ENCODE measurements around the gene ACSF3.

ACSF3 gene

DNA sequence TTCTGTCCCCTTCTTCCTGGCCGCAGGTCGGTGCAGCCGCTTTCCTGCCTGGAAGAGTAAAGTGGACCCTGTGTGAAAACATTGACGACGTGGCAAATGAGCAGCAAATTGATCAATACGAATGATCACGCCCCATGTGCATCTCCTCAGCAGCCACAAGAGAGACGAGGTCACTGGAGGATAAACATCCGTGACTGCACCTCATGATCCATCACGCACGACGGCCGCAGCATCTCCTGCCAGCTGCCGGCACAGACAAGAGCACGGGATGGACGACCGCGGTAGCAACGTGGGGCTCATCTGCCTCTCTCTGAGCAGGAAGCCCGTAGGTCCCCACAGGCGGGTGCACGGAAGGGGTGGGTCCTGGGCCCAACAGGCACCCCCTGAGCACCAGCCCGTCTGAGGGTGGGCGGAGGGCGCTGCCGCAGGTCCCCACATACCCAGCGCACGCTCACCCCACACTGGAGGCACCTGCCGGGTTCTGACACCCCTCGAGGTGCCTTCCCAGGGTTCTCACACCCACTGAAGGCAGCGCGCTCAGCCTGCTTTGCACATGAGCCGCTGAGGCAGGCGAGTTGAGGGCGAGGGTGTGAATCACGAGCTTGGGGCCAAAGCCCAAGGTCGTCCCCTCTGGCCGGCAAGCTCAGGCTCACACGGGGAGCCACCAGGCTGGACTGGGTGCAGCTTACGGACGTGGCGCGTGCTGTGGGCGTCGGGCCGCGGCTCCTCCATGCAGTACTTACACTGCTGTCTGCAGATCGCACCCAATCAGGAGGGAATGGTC, 65.6 kb downstream of the ACSF3 start:
- Histone ChIP-seq H3K27ac (no peak overlapping the region), H3K27me3 (peaks cover 0 to 34% of the 10 kb centered on the region in 2 donors), H3K4me3 (no peak overlapping the region), H3K4me1 (peaks cover 0 to 28% (median 18%) of the 10 kb centered on the region in 4 donors), H3K9me3 (no peaks in the 10 kb centered on the region), H3K36me3 (no peaks in the 10 kb centered on the region)
- intact Hi-C loops (cut with DNase I; ENCODE audit: low total_unique reads): no loop called here
- DNase-seq: no peak
- TF ChIP-seq, protein P1, sequence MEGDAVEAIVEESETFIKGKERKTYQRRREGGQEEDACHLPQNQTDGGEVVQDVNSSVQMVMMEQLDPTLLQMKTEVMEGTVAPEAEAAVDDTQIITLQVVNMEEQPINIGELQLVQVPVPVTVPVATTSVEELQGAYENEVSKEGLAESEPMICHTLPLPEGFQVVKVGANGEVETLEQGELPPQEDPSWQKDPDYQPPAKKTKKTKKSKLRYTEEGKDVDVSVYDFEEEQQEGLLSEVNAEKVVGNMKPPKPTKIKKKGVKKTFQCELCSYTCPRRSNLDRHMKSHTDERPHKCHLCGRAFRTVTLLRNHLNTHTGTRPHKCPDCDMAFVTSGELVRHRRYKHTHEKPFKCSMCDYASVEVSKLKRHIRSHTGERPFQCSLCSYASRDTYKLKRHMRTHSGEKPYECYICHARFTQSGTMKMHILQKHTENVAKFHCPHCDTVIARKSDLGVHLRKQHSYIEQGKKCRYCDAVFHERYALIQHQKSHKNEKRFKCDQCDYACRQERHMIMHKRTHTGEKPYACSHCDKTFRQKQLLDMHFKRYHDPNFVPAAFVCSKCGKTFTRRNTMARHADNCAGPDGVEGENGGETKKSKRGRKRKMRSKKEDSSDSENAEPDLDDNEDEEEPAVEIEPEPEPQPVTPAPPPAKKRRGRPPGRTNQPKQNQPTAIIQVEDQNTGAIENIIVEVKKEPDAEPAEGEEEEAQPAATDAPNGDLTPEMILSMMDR (IDR thresholded peaks at IDR 0.05): no peak

DNA sequence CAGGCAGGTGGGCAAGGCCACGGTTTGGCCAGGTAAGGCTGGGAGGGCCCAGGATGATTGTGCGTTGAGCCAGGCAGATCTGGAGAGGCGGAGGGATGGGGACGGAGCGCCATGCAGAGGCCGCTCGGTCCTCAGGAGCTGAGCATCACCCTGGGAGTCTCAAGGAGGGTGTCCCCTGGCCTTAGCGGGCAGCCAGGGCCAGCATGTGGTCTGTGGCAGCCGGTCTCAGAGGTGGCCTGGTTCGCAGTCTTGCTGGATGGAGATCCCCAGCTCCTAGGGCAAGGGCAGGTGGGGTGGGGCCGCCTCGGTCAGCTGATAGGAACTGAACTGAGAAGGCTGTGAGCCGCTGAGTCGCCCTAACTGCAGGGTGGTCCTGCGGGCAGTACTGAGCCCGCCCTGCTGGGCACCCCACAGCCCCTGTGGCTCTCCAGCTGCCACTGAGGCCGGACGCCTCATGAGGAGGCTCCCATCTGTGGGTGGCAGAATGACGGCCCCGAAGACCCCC, 66.2 kb downstream of the ACSF3 start:
- no peak for DNase-seq
- no peak overlapping the region for H3K27ac ChIP-seq
- H3K36me3 ChIP-seq: no peaks in the 10 kb centered on the region
- peaks cover 0 to 21% (median 12%) of the 10 kb centered on the region in 4 donors for H3K4me1 ChIP-seq
- H3K9me3 ChIP-seq: no peaks in the 10 kb centered on the region
- peaks cover 0 to 41% of the 10 kb centered on the region in 2 donors for H3K27me3 ChIP-seq
- TF ChIP-seq, protein P1 (IDR thresholded peaks at IDR 0.05): no peak
- no peak overlapping the region for H3K4me3 ChIP-seq
- intact Hi-C loops (cut with DNase I; ENCODE audit: low total_unique reads): no loop called here

DNA sequence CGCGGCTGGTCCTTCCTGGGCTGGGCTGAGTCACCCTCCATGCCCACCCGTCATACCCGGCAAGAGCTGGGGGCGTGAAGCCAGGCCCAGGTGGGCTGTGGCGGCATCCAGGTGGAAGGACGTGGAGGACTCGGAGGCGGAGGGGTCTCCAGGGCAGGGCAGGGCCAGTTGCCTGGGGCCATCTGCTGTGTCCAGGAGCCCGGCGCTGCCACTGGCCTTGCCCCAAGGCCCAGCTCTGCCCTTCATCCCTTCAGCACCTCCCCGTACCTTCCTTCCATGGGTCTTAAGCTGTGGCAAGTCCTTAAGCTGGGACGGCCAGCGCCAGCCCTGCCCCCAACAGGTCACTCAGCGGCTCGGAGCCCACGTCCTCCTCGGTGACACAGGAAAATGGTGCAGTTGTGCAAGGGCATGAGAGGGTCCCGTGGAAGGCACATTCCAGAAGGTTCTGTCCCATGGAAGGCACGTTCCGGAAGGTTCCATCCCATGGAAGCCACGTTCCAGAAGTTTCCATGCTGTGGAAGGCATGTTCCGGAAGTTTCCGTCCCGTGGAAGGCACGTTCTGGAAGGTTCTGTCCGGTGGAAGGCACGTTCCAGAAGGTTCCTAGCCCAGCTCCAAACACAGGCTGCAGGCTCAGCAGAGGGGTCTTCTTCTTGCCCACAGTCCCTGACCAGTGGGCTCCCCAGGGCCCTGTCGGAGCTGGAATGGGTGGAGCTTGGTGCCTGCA, 67.5 kb downstream of the ACSF3 start:
- H3K27ac ChIP-seq: no peak overlapping the region
- peaks cover 0 to 10% (median 3%) of the 10 kb centered on the region in 4 donors for H3K4me1 ChIP-seq
- TF ChIP-seq, protein P1 (IDR thresholded peaks at IDR 0.05): no peak
- peaks cover 0 to 50% of the 10 kb centered on the region in 2 donors for H3K27me3 ChIP-seq
- no peak for DNase-seq
- no peaks in the 10 kb centered on the region for H3K9me3 ChIP-seq
- H3K4me3 ChIP-seq: no peak overlapping the region
- no peaks in the 10 kb centered on the region for H3K36me3 ChIP-seq
- intact Hi-C loops (cut with DNase I; ENCODE audit: low total_unique reads): no loop called here

DNA sequence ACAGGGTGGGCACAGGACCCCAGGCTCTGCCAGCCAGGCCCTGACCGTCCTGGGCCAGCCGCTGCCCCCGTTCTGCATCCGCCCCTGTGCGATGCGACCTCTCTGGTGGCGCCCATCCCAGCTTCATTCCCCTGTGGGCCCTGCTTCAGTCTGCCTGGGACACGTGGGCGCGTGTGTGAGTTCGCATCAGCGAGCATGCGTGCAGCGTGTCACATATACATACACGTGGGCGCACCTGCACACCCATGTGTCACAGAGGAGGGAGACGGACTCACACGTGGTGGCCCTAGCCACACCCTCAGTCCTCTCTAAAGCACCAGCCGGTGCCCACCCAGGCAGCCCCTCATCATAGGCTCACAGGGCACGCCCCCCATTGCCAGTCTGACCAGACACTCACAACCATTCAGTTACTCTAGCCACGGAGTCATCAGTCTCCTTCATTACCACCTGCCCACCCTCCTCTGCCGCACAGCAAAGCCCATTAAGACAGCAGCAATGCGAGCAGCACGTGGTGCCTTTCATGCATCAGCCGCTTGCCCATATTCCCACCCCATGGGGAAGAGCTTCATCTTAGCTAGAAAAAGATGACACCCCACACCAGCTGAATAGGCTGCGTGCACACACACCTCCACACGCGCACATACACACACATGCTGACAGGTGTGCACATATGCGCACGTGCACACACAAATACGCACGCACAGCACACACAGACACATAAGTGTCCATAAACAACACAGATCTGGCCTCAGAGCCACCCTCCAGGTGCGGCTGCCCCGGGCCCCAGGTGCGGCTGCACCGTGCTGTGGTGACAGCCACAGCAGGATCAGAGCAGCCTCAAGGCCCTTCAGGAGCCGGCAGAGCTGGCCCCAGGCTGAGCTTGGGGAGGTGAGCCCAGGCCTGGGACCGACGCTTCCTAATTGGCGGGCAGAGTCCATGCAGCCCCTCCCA, 68.4 kb downstream of the ACSF3 start:
- H3K27ac ChIP-seq: no peak overlapping the region
- no peak for DNase-seq
- no peak overlapping the region for H3K4me3 ChIP-seq
- H3K27me3 ChIP-seq: peaks cover 0 to 58% of the 10 kb centered on the region in 2 donors
- TF ChIP-seq, protein P1 (IDR thresholded peaks at IDR 0.05): no peak
- H3K4me1 ChIP-seq: peaks cover 0 to 5% (median under 1%) of the 10 kb centered on the region in 4 donors
- no peaks in the 10 kb centered on the region for H3K9me3 ChIP-seq
- intact Hi-C loops (cut with DNase I; ENCODE audit: low total_unique reads): no loop called here
- no peaks in the 10 kb centered on the region for H3K36me3 ChIP-seq

DNA sequence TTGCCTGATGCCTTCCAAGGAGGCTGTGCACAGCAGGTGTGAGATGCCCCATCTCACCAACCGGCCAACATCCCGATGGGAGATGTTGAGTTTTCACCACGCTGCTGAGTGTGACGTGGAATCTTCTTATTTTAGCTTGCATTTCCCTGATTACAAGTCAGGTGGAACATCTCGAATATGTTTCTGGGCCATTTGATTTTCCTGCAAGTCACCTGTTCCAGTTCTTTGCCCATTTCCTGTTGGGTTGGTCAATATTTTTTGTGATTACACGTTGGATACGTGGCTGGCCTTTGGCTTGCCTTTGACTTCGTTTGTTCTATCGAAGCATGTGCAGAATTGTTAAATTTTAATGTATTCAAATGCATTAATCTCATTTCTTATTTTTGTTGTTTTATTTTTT, 69.6 kb downstream of the ACSF3 start:
- Histone ChIP-seq H3K27me3 (peaks cover 6 to 71% of the 10 kb centered on the region in 2 donors), H3K36me3 (no peaks in the 10 kb centered on the region), H3K4me3 (no peak overlapping the region), H3K27ac (no peak overlapping the region), H3K9me3 (no peaks in the 10 kb centered on the region), H3K4me1 (peaks cover 0 to 10% (median 4%) of the 10 kb centered on the region in 4 donors)
- TF ChIP-seq, protein P1 (IDR thresholded peaks at IDR 0.05): no peak
- intact Hi-C loops (cut with DNase I; ENCODE audit: low total_unique reads): no loop called here
- DNase-seq: no peak

Data from tibial artery (tissue), 4 donors.